B cell (primary cell): Measurements from ENCODE around the gene RTBDN. TPM values are rescaled to one million over a fixed set of nuclear protein-coding genes. Genes with fewer than 3 reads are reported as not detected.

Source experiments
- ATAC-seq: fragments of 200-7000 bp; cut with Tn5 transposase; one replicate; pipeline ENCODE4 v1.10.0; 2021; ENCODE audit warnings: low read depth, mild to moderate bottlenecking, moderate number of reproducible peaks, moderate library complexity
- CTCF ChIA-PET: fragments of 350-600 bp; sonication (Branson Sonifier 250); formaldehyde crosslinking; loops from one replicate; lab custom pipeline; 2021; ENCODE audit warnings: antibody characterized with exemption, inconsistent platforms; lab: Charles Lee
- POLR2A ChIA-PET: fragments of 350-600 bp; sonication (Branson Sonifier 250); formaldehyde crosslinking; loops from one replicate; lab custom pipeline; 2021; ENCODE audit warnings: antibody characterized with exemption; lab: Charles Lee
- DNase-seq: peaks from one replicate; pipeline ENCODE4 v3.0.0; 2013
- H2AFZ ChIP-seq: 2 replicates; pipeline ENCODE4 v1.6.1; 2012; ENCODE audit warnings: mild to moderate bottlenecking, low read depth, low read length; ENCODE audit not compliant: insufficient read depth, poor library complexity, severe bottlenecking
- H3K27ac ChIP-seq, 2 donors: 1 replicate in 1 of 2; 2 replicates in 1 of 2; pipeline ENCODE4 v1.5.1; 2012 to 2013; ENCODE audit warnings: low read length in 2 of 2, mild to moderate bottlenecking in 2 of 2, moderate library complexity in 1 of 2
- H3K27me3 ChIP-seq, 4 experiments: fragments of 200-600 bp in 1 of 4; sonication (generic) in 1 of 4; replicated peaks in 1 of 4; 1 replicate in 2 of 4; 2 replicates in 2 of 4; pipeline versions ENCODE4 v1.6.1 to v1.7.0; 2013 to 2016; ENCODE audit warnings: low read length in 3 of 4, mild to moderate bottlenecking in 2 of 4, mixed read lengths in 1 of 4, moderate library complexity in 1 of 4; ENCODE audit not compliant: insufficient read depth in 4 of 4, control insufficient read depth in 3 of 4; ENCODE audit errors: control extremely low read depth in 1 of 4
- H3K36me3 ChIP-seq, 2 experiments: replicated peaks in 1 of 2; 1 replicate in 1 of 2; 2 replicates in 1 of 2; pipeline versions ENCODE4 v1.6.1 to v1.7.1; 2013; ENCODE audit warnings: low read length in 1 of 2; ENCODE audit not compliant: insufficient read depth in 2 of 2, control insufficient read depth in 1 of 2; ENCODE audit errors: control extremely low read depth in 1 of 2, extremely low read depth in 1 of 2
- H3K4me1 ChIP-seq, 2 donors: fragments of 200-600 bp in 1 of 2; sonication (generic) in 1 of 2; 1 replicate in 1 of 2; 2 replicates in 1 of 2; pipeline versions ENCODE4 v1.5.1 to v1.6.1; 2013 to 2017; ENCODE audit warnings: low read length in 2 of 2; ENCODE audit not compliant: control insufficient read depth in 2 of 2, insufficient read depth in 2 of 2
- H3K4me2 ChIP-seq: replicated peaks from 2 replicates; pipeline ENCODE3; 2012; ENCODE audit warnings: mild to moderate bottlenecking, low read depth, low read length; ENCODE audit not compliant: poor library complexity, severe bottlenecking
- H3K4me3 ChIP-seq, 5 experiments: fragments of 200-600 bp in 1 of 5; sonication (generic) in 1 of 5; 1 replicate in 3 of 5; 2 replicates in 2 of 5; pipeline versions ENCODE4 v1.5.1 to v1.7.0; 2011 to 2016; ENCODE audit warnings: low read length in 4 of 5, mild to moderate bottlenecking in 4 of 5, low read depth in 2 of 5, control low read depth in 1 of 5, moderate library complexity in 1 of 5; ENCODE audit not compliant: insufficient read depth in 1 of 5; ENCODE audit errors: control extremely low read depth in 1 of 5, extremely low read depth in 1 of 5
- H3K79me2 ChIP-seq: fragments of 200-600 bp; sonication (generic); one replicate; pipeline ENCODE4 v1.6.0; 2016; ENCODE audit warnings: low read length; ENCODE audit not compliant: control insufficient read depth, insufficient read depth
- H3K9ac ChIP-seq: fragments of 200-600 bp; sonication (generic); 2 replicates; pipeline ENCODE4 v1.6.1; 2017; ENCODE audit warnings: mild to moderate bottlenecking, low read length, moderate library complexity
- H3K9me3 ChIP-seq, 3 donors: one replicate each; pipeline versions ENCODE4 v1.6.1 to v1.7.1; 2013; ENCODE audit warnings: low read length in 2 of 3; ENCODE audit not compliant: control insufficient read depth in 2 of 3, insufficient read depth in 1 of 3; ENCODE audit errors: control extremely low read depth in 1 of 3
- H4K20me1 ChIP-seq: 2 replicates; pipeline ENCODE4 v1.6.0; 2012; ENCODE audit warnings: mild to moderate bottlenecking, low read length; ENCODE audit not compliant: insufficient read depth, control insufficient read depth, poor library complexity, severe bottlenecking
- H3K27ac Mint-ChIP-seq: one replicate; pipeline ENCODE4 v1.8.0; 2021; ENCODE audit warnings: mixed read lengths
- H3K27me3 Mint-ChIP-seq: one replicate; pipeline ENCODE4 v1.8.0; 2021; ENCODE audit warnings: mixed read lengths
- H3K4me1 Mint-ChIP-seq: one replicate; pipeline ENCODE4 v1.8.0; 2021; ENCODE audit warnings: mixed read lengths
- H3K4me3 Mint-ChIP-seq: one replicate; pipeline ENCODE4 v1.8.0; 2021; ENCODE audit warnings: mixed read lengths
- H3K9me3 Mint-ChIP-seq: one replicate; pipeline ENCODE4 v1.8.0; 2022; ENCODE audit warnings: mixed read lengths; ENCODE audit not compliant: insufficient read depth
- CTCF ChIP-seq: fragments of 200-600 bp; IDR thresholded peaks from one replicate; pipeline ENCODE4 v1.8.0; 2022; ENCODE audit warnings: antibody characterized with exemption, mild to moderate bottlenecking
- EZH2 ChIP-seq: IDR thresholded peaks from 2 replicates; pipeline ENCODE4 v1.6.1; 2012; ENCODE audit warnings: borderline replicate concordance, low read depth, mild to moderate bottlenecking, moderate library complexity, low read length; ENCODE audit not compliant: insufficient read depth, poor library complexity, severe bottlenecking
- WGBS: methylation state at CpG from one replicate; pipeline ENCODE4 v1.1.5; 2013; ENCODE audit warnings: missing lambda C conversion rate; ENCODE audit not compliant: insufficient coverage; 5-methylcytosine and 5-hydroxymethylcytosine counted together
- intact Hi-C: fragments of 100-400 bp; cut with micrococcal nuclease; formaldehyde crosslinking; loops from one replicate; pipeline ENCODE4 v1.10.0; 2022
- polyA plus RNA-seq: library from polyadenylated mRNA; depleted of rRNA; stranded (reverse); fragments of >200 nt; gene quantifications from 2 replicates; pipeline ENCODE4 v1.2.3, GENCODE V29; 2012
- total RNA-seq, 2 donors: library from RNA; stranded (reverse); fragments of 120-200 nt in 1 of 2; gene quantifications; 1 replicate in 1 of 2; 2 replicates in 1 of 2; pipeline versions ENCODE4 v1.2.3 to v1.2.4, GENCODE V29; 2013 to 2022

RTBDN gene
- total and polyA plus RNA-seq, 2 donors (not counting 1 experiment from before 2014, with no cell fraction given), result not detected

- H3K27me3 Mint-ChIP-seq, result peaks cover 59% of the 10 kb centered on the region
- peaks cover 0 to 20% (median 0%) of the 10 kb centered on the region in 3 donors for H3K9me3 ChIP-seq
- H3K27ac ChIP-seq, result no peak overlapping the region
- ChIA-PET CTCF (interaction anchor here (9.9 kb wide), 1 partner anchor 82 kb away, joined by 353 read pairs; the partner anchor contains the start of gene BEST2), POLR2A (no interaction called here)
- no peak overlapping the region for H3K4me3 Mint-ChIP-seq
- DNase-seq (no peak), ATAC-seq (no peak)
- WGBS, result 79% methylated on average over 3 of the region's 3 CpGs
- no peak for TF ChIP-seq EZH2
- no peak for TF ChIP-seq CTCF
- H3K9ac ChIP-seq, result no peak overlapping the region
- no peaks in the 10 kb centered on the region for H4K20me1 ChIP-seq
- intact Hi-C loops, result no loop called here
- H3K27me3 ChIP-seq, result peaks cover 3 to 77% (median 33%) of the 10 kb centered on the region in 4 experiments
- peaks cover 26 to 28% of the 10 kb centered on the region in 2 donors for H3K4me1 ChIP-seq
- no peaks in the 10 kb centered on the region for H3K9me3 Mint-ChIP-seq
- no peak overlapping the region for H3K27ac Mint-ChIP-seq
- H3K36me3 ChIP-seq, result no peaks in the 10 kb centered on the region
- no peak overlapping the region for H3K4me3 ChIP-seq
- H3K4me1 Mint-ChIP-seq, result peaks cover 28% of the 10 kb centered on the region
- no peaks in the 10 kb centered on the region for H3K79me2 ChIP-seq
- no peak overlapping the region for H3K4me2 ChIP-seq
- H2AFZ ChIP-seq, result no peak overlapping the region
These were observed 9.8 kb upstream of the RTBDN start for GRCh38 chr19:12843999-12844732.

GRCh38 chr19:12843328-12843727 lies 8.9 kb upstream of the RTBDN start:
- POLR2A ChIA-PET, result no interaction called here
- H3K27ac Mint-ChIP-seq, result no peak overlapping the region
- Histone ChIP-seq H3K9me3 (peaks cover 0 to 20% (median 0%) of the 10 kb centered on the region in 3 donors), H3K4me3 (no peak overlapping the region), H3K36me3 (no peaks in the 10 kb centered on the region), H3K79me2 (no peaks in the 10 kb centered on the region), H3K4me1 (peaks cover 34 to 36% of the 10 kb centered on the region in 2 donors), H3K27ac (no peak overlapping the region), H3K4me2 (no peak overlapping the region), H3K9ac (no peak overlapping the region), H2AFZ (no peak overlapping the region), H4K20me1 (no peaks in the 10 kb centered on the region), H3K27me3 (peaks cover 4 to 85% (median 34%) of the 10 kb centered on the region in 4 experiments)
- H3K4me3 Mint-ChIP-seq, result no peak overlapping the region
- H3K27me3 Mint-ChIP-seq, result peaks cover 59% of the 10 kb centered on the region
- CTCF ChIA-PET, result interaction anchor here (9.9 kb wide), 1 partner anchor 82 kb away, joined by 353 read pairs; the partner anchor contains the start of gene BEST2
- intact Hi-C loops, result no loop called here
- DNase-seq (no peak), ATAC-seq (no peak)
- no peaks in the 10 kb centered on the region for H3K9me3 Mint-ChIP-seq
- TF ChIP-seq CTCF, result no peak
- no peak for TF ChIP-seq EZH2
- WGBS, result 95% methylated on average over 11 of the region's 11 CpGs
- H3K4me1 Mint-ChIP-seq, result peaks cover 32% of the 10 kb centered on the region
